Cardiac muscle cell (in vitro differentiated cells and primary cell): Measurements from ENCODE around the gene TRIM77. TPM values are rescaled to one million over a fixed set of nuclear protein-coding genes. Genes with fewer than 3 reads are reported as not detected.
"Not testable (repeated sequence)": the region's sequence is repeated elsewhere in the genome, so short reads cannot be mapped to it uniquely, and the experiment has no call there.

Experiments
- DNase-seq, 2 donors: peaks; one replicate each; pipeline versions ENCODE4 v3.0.0 to v3.0.0-alpha.2; 2010 to 2017; ENCODE audit warnings: low read depth in 1 of 2, low spot score in 1 of 2
- H3K27ac ChIP-seq: fragments of 200-600 bp; sonication (generic); 2 replicates; pipeline ENCODE4 v1.5.1; 2016
- H3K27me3 ChIP-seq: fragments of 200-600 bp; sonication (generic); 2 replicates; pipeline ENCODE4 v1.6.0; 2016; ENCODE audit warnings: control low read depth
- H3K36me3 ChIP-seq: fragments of 200-600 bp; sonication (generic); 2 replicates; pipeline ENCODE4 v1.5.1; 2016; ENCODE audit warnings: control low read depth
- H3K4me1 ChIP-seq: fragments of 200-600 bp; sonication (generic); 2 replicates; pipeline ENCODE4 v1.8.1; 2017; ENCODE audit warnings: low read depth, mild to moderate bottlenecking, mixed run types
- H3K4me3 ChIP-seq: fragments of 200-600 bp; sonication (generic); 2 replicates; pipeline ENCODE4 v1.5.1; 2016; ENCODE audit warnings: mild to moderate bottlenecking
- H3K9me3 ChIP-seq: fragments of 200-600 bp; sonication (generic); 2 replicates; pipeline ENCODE4 v1.5.1; 2017; ENCODE audit warnings: low read depth, mild to moderate bottlenecking, control low read depth
- CTCF ChIP-seq: IDR thresholded peaks from 2 replicates; pipeline ENCODE4 v1.5.1; 2012; ENCODE audit warnings: low read depth, mild to moderate bottlenecking, low read length
- polyA plus RNA-seq: library from polyadenylated mRNA; unstranded; fragments of >200 nt; fragmentation: Nextera tagmentation; extraction: Ambion mirVana; gene quantifications from 2 replicates; pipeline ENCODE4 v1.2.1, GENCODE V29; 2016
- total RNA-seq: library from RNA; depleted of rRNA; stranded (reverse); fragments of >200 nt; gene quantifications from 2 replicates; pipeline ENCODE4 v1.2.3, GENCODE V29; 2016

The TRIM77 gene
- total and polyA plus RNA-seq, 2 experiments from 2014 or later, result not detected

- no peak for DNase-seq
- H3K36me3 ChIP-seq, result no peaks in the 10 kb centered on the region
- no peak for TF ChIP-seq CTCF
Observed at GRCh38 chr11:89736566-89736965, 26.5 kb downstream of the TRIM77 start.

GRCh38 chr11:89737116-89737515 lies 27.0 kb downstream of the TRIM77 start:
- Histone ChIP-seq H3K4me1 (no peaks in the 10 kb centered on the region), H3K27me3 (no peaks in the 10 kb centered on the region), H3K36me3 (no peaks in the 10 kb centered on the region), H3K9me3 (no peaks in the 10 kb centered on the region), H3K4me3 (no peak overlapping the region), H3K27ac (no peak overlapping the region)
- TF ChIP-seq CTCF, result no peak
- no peak for DNase-seq

More at GRCh38 chr11:89736566-89736965, 26.5 kb downstream of the TRIM77 start:
- Histone ChIP-seq H3K27ac (no peak overlapping the region), H3K9me3 (no peaks in the 10 kb centered on the region), H3K4me3 (no peak overlapping the region), H3K4me1 (no peaks in the 10 kb centered on the region), H3K27me3 (no peaks in the 10 kb centered on the region)

- H3K27me3 ChIP-seq, H3K36me3 ChIP-seq, H3K4me3 ChIP-seq, DNase-seq, H3K4me1 ChIP-seq, H3K27ac ChIP-seq, H3K9me3 ChIP-seq: not testable (repeated sequence)
Observed at GRCh38 chr11:89741406-89741805, 31.3 kb downstream of the TRIM77 start.

- not testable (repeated sequence) for H3K4me1 ChIP-seq, H3K27ac ChIP-seq, H3K27me3 ChIP-seq, H3K36me3 ChIP-seq, H3K9me3 ChIP-seq, H3K4me3 ChIP-seq, DNase-seq
Observed at GRCh38 chr11:89744158-89744557, 34.1 kb downstream of the TRIM77 start.

- H3K4me1 ChIP-seq, H3K4me3 ChIP-seq, H3K27ac ChIP-seq, H3K27me3 ChIP-seq, DNase-seq, H3K9me3 ChIP-seq, H3K36me3 ChIP-seq: not testable (repeated sequence)
Observed at GRCh38 chr11:89750822-89751221, 40.7 kb downstream of the TRIM77 start.

Other genes starting within 250 kb of the TRIM77 start
- gene NOX4, start 218.9 kb upstream of the TRIM77 start, total RNA-seq, result 0.49 and 0.74 TPM in 2 replicates
- 1.1 TPM in 1 of 2 replicates, not detected in the other for gene NOX4, start 218.9 kb upstream of the TRIM77 start, polyA plus RNA-seq
- gene TRIM49, start 98.3 kb downstream of the TRIM77 start, total RNA-seq, result not detected in 2 replicates
- not detected in 2 replicates for gene TRIM49, start 98.3 kb downstream of the TRIM77 start, polyA plus RNA-seq
- not detected in 2 replicates for gene TRIM64B, start 168.2 kb downstream of the TRIM77 start, total RNA-seq
- gene TRIM64B, start 168.2 kb downstream of the TRIM77 start, polyA plus RNA-seq, result not detected in 2 replicates
- gene TRIM49D1, start 211.9 kb downstream of the TRIM77 start, total RNA-seq, result not detected in 2 replicates
- gene TRIM49D1, start 211.9 kb downstream of the TRIM77 start, polyA plus RNA-seq, result not detected in 2 replicates
- gene TRIM49D2, start 213.8 kb downstream of the TRIM77 start, total RNA-seq, result not detected in 2 replicates
- not detected in 2 replicates for gene TRIM49D2, start 213.8 kb downstream of the TRIM77 start, polyA plus RNA-seq